Endodermal cell (in vitro differentiated cells): ENCODE measurements around the gene GALNT14. TPM values are rescaled to one million over a fixed set of nuclear protein-coding genes. Genes with fewer than 3 reads are reported as not detected.
A peak's percentile ranks its signal among the peaks of the same experiment; 100 is the strongest.

Source experiments
- DNase-seq: peaks from one replicate; pipeline ENCODE4 v3.0.0-alpha.2; 2017
- H3K27ac ChIP-seq: 2 replicates; pipeline ENCODE4 v1.5.1; 2013; ENCODE audit warnings: mild to moderate bottlenecking, low read depth, low read length, moderate library complexity
- H3K27me3 ChIP-seq: 2 replicates; pipeline ENCODE4 v1.6.1; 2013; ENCODE audit warnings: mild to moderate bottlenecking, low read length, moderate library complexity; ENCODE audit not compliant: insufficient read depth, control insufficient read depth, poor library complexity, severe bottlenecking
- H3K36me3 ChIP-seq: 2 replicates; pipeline ENCODE4 v1.7.0; 2013; ENCODE audit warnings: mild to moderate bottlenecking, low read length, moderate library complexity; ENCODE audit not compliant: control insufficient read depth, insufficient read depth
- H3K4me1 ChIP-seq: one replicate; pipeline ENCODE4 v1.7.0; 2013; ENCODE audit warnings: low read length; ENCODE audit not compliant: control insufficient read depth, insufficient read depth
- H3K4me3 ChIP-seq: 2 replicates; pipeline ENCODE4 v1.5.1; 2013; ENCODE audit warnings: mild to moderate bottlenecking, low read length, moderate library complexity
- H3K9ac ChIP-seq: 2 replicates; pipeline ENCODE4 v1.6.1; 2013; ENCODE audit warnings: mild to moderate bottlenecking, low read length, moderate library complexity; ENCODE audit not compliant: poor library complexity, severe bottlenecking; ENCODE audit errors: extremely low read depth
- H3K9me3 ChIP-seq: 2 replicates; pipeline ENCODE4 v1.6.1; 2013; ENCODE audit warnings: mild to moderate bottlenecking, low read length, moderate library complexity; ENCODE audit not compliant: control insufficient read depth
- H3K27ac Mint-ChIP-seq: 2 replicates; pipeline ENCODE4 v1.8.0; 2020; ENCODE audit warnings: mixed read lengths
- H3K27me3 Mint-ChIP-seq: 2 replicates; pipeline ENCODE4 v1.8.0; 2021; ENCODE audit warnings: mild to moderate bottlenecking, mixed read lengths; ENCODE audit not compliant: insufficient read depth
- H3K36me3 Mint-ChIP-seq: 2 replicates; pipeline ENCODE4 v1.8.0; 2020; ENCODE audit warnings: low read depth, mixed read lengths
- H3K4me1 Mint-ChIP-seq: 2 replicates; pipeline ENCODE4 v1.8.0; 2020; ENCODE audit warnings: mixed read lengths
- H3K4me3 Mint-ChIP-seq: 2 replicates; pipeline ENCODE4 v1.8.0; 2020; ENCODE audit warnings: mild to moderate bottlenecking, moderate library complexity, mixed read lengths
- H3K9me3 Mint-ChIP-seq: 2 replicates; pipeline ENCODE4 v1.8.0; 2020; ENCODE audit warnings: mild to moderate bottlenecking, mixed read lengths
- WGBS, 2 experiments: methylation state at CpG; one replicate each; pipeline versions ENCODE4 v1.1.5 to v1.1.7; 2013; ENCODE audit warnings: missing lambda C conversion rate in 2 of 2, mixed read lengths in 1 of 2; ENCODE audit not compliant: insufficient coverage in 1 of 2, insufficient read length in 1 of 2; 5-methylcytosine and 5-hydroxymethylcytosine counted together
- total RNA-seq, 2 donors: library from RNA; stranded (reverse); fragmentation: NEBNext Ultra II Directional in 1 of 2; extraction: Animal tissue kit (Norgen Biotek cat#: 25700) in 1 of 2; gene quantifications; 2 replicates in 1 of 2; 3 replicates in 1 of 2; pipeline ENCODE4 v1.2.1, GENCODE V29; 2021
- TF ChIP-seq, protein P1 (sequence below): fragments of 200-600 bp; sonication (generic); conservative IDR thresholded peaks from 2 replicates; pipeline ENCODE4 v1.5.0; 2021; ENCODE audit warnings: antibody characterized with exemption, mild to moderate bottlenecking

GALNT14 gene
- total RNA-seq, 2 donors from 2014 or later, result 1.4 TPM

DNA sequence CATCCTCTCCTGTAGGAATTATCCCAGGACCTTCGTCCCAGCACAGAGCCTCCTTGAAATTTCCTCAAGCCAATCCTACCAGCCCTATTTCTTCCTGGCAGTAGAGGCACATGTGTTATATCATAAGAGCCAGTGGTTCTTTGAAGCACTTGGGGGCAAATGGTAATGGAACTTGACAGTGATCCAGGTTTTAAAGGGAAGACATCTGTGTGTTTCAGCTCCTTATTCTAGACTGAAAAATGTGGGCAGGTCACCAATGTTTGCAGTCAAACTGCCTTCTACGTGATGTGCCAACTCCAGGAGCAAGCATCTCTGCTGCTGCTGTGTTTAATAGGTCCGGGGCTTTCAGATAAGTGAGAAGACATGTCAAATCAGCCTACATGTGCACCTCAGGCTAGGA, 157.1 kb downstream of the GALNT14 start:
- Histone ChIP-seq H3K27ac (no peak overlapping the region), H3K9ac (no peak overlapping the region), H3K4me3 (no peak overlapping the region), H3K9me3 (no peaks in the 10 kb centered on the region), H3K4me1 (no peaks in the 10 kb centered on the region), H3K27me3 (no peaks in the 10 kb centered on the region), H3K36me3 (no peaks in the 10 kb centered on the region)
- H3K4me3 Mint-ChIP-seq, result no peak overlapping the region
- 96% methylated on average over 2 to 3 of the region's 3 CpGs for WGBS, 2 experiments
- no peaks in the 10 kb centered on the region for H3K27me3 Mint-ChIP-seq
- H3K9me3 Mint-ChIP-seq, result no peaks in the 10 kb centered on the region
- peaks cover 2% of the 10 kb centered on the region for H3K4me1 Mint-ChIP-seq
- no peaks in the 10 kb centered on the region for H3K36me3 Mint-ChIP-seq
- TF ChIP-seq, protein P1, sequence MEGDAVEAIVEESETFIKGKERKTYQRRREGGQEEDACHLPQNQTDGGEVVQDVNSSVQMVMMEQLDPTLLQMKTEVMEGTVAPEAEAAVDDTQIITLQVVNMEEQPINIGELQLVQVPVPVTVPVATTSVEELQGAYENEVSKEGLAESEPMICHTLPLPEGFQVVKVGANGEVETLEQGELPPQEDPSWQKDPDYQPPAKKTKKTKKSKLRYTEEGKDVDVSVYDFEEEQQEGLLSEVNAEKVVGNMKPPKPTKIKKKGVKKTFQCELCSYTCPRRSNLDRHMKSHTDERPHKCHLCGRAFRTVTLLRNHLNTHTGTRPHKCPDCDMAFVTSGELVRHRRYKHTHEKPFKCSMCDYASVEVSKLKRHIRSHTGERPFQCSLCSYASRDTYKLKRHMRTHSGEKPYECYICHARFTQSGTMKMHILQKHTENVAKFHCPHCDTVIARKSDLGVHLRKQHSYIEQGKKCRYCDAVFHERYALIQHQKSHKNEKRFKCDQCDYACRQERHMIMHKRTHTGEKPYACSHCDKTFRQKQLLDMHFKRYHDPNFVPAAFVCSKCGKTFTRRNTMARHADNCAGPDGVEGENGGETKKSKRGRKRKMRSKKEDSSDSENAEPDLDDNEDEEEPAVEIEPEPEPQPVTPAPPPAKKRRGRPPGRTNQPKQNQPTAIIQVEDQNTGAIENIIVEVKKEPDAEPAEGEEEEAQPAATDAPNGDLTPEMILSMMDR, result no peak
- DNase-seq, result no peak
- no peak overlapping the region for H3K27ac Mint-ChIP-seq

DNA sequence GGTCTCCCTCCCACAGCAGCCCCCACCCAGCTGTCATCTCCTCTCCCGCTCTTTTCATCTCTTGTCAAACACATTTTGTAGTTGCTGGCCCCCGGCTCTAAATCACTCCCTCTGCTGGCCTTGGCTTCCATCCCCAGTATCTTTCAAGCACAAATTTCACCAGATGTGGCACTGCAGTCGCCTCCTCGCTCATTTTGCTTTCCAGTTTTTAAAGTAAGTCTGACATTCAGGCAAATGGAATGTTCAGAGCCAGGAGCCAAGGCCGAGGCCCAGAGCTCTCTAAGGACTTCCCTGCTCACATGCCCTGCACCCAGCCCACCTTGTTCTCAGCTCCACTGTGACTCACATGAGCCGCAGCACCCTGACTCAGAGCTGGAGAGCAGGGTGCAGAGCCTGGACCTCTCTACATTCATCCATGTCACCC, 158.4 kb downstream of the GALNT14 start:
- DNase-seq, result peak; percentile 64
- no peak overlapping the region for H3K27ac Mint-ChIP-seq

DNA sequence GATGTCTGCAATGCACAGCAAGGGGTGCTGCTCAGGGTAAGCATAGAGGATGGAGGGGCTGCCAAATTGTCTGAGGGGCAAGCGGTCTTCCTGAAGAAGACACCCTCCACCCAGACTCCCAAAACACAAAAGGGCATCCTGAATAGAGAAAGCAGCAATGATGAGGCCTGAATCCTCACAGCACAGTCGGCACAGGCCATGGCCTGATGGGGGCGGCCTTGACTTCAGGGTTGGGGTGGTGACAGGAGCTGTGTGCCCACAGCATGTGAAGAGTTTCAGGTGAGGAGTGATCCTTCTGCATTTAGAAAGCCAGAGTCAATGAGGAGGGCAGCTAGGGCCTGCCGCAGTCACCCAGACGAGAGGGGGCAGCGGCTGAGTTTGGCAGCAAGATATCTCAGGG, 159.4 kb downstream of the GALNT14 start:
- WGBS, 2 experiments, result 91 to 100% methylated on average over 3 to 6 of the region's 6 CpGs
- Mint-ChIP-seq H3K36me3 (no peaks in the 10 kb centered on the region), H3K9me3 (no peaks in the 10 kb centered on the region), H3K4me3 (no peak overlapping the region), H3K27ac (peak overlapping the region; percentile 29), H3K4me1 (peaks cover 2% of the 10 kb centered on the region), H3K27me3 (no peaks in the 10 kb centered on the region)
- Histone ChIP-seq H3K27me3 (no peaks in the 10 kb centered on the region), H3K4me3 (no peak overlapping the region), H3K27ac (no peak overlapping the region), H3K9ac (no peak overlapping the region), H3K9me3 (no peaks in the 10 kb centered on the region), H3K4me1 (no peaks in the 10 kb centered on the region), H3K36me3 (no peaks in the 10 kb centered on the region)
- DNase-seq, result peak; percentile 71
- TF ChIP-seq, protein P1, result peak; percentile 58

More for the DNA sequence above, 158.4 kb downstream of the GALNT14 start:
- no peaks in the 10 kb centered on the region for H3K9me3 Mint-ChIP-seq
- no peaks in the 10 kb centered on the region for H3K4me1 ChIP-seq
- no peak overlapping the region for H3K9ac ChIP-seq
- no peaks in the 10 kb centered on the region for H3K27me3 ChIP-seq
- peaks cover 2% of the 10 kb centered on the region for H3K4me1 Mint-ChIP-seq
- H3K36me3 ChIP-seq, result no peaks in the 10 kb centered on the region
- WGBS, 2 experiments, result 79 to 89% methylated on average over 5 to 6 of the region's 6 CpGs
- H3K4me3 ChIP-seq, result no peak overlapping the region
- TF ChIP-seq, protein P1, result peak; percentile 63
- H3K27me3 Mint-ChIP-seq, result no peaks in the 10 kb centered on the region
- no peak overlapping the region for H3K27ac ChIP-seq
- no peaks in the 10 kb centered on the region for H3K9me3 ChIP-seq
- H3K36me3 Mint-ChIP-seq, result no peaks in the 10 kb centered on the region
- no peak overlapping the region for H3K4me3 Mint-ChIP-seq
